ENCODE measurements around the gene REPS1.

The REPS1 gene, protein sequence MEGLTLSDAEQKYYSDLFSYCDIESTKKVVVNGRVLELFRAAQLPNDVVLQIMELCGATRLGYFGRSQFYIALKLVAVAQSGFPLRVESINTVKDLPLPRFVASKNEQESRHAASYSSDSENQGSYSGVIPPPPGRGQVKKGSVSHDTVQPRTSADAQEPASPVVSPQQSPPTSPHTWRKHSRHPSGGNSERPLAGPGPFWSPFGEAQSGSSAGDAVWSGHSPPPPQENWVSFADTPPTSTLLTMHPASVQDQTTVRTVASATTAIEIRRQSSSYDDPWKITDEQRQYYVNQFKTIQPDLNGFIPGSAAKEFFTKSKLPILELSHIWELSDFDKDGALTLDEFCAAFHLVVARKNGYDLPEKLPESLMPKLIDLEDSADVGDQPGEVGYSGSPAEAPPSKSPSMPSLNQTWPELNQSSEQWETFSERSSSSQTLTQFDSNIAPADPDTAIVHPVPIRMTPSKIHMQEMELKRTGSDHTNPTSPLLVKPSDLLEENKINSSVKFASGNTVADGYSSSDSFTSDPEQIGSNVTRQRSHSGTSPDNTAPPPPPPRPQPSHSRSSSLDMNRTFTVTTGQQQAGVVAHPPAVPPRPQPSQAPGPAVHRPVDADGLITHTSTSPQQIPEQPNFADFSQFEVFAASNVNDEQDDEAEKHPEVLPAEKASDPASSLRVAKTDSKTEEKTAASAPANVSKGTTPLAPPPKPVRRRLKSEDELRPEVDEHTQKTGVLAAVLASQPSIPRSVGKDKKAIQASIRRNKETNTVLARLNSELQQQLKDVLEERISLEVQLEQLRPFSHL

DNA sequence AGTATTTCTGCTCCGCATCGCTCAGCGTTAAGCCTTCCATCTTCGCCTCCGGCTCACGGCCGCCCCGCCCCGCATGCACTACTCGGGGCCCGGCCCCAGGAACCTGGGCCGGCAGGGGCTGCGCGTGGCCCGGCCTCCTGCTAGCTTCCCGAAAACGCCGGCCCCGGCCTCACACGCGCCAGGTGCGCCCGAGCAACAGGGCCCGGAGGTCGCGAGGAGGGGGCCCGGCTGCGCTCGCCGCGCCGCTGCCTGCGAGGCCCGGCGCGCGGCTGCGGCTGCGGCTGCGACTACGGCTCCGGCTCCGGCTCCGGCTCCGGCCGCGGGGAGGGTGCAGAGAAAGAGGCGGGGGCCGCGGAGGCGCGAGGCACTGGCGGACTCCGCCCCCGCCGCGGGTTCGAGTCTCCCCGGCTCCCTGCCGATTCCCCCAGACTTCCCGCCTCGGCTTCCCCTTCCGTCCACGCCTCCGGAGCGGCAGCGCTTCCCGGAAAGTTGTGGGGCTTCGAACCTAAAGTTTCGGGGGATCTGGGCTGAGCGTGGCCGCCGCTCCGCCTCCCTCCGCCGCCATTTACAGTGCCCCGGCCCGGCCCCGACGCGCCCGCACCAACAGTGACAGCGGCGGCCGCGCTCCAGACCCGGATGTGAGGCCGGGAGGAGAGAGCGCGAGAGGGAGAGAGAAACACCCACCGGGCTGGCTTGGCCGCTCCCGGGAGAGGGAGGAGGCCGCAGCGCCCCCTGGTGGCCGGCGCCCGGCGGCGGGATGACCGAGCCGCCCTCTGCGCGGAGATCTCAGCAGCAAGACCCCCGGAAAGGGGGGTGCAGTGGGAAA is at the start of gene REPS1:
TSS of gene REPS1 (minus strand) at position 611 of the 826 bp plus-strand sequence. CDS start at position 40, 571 bp downstream.
- TF ChIP-seq, protein P1, sequence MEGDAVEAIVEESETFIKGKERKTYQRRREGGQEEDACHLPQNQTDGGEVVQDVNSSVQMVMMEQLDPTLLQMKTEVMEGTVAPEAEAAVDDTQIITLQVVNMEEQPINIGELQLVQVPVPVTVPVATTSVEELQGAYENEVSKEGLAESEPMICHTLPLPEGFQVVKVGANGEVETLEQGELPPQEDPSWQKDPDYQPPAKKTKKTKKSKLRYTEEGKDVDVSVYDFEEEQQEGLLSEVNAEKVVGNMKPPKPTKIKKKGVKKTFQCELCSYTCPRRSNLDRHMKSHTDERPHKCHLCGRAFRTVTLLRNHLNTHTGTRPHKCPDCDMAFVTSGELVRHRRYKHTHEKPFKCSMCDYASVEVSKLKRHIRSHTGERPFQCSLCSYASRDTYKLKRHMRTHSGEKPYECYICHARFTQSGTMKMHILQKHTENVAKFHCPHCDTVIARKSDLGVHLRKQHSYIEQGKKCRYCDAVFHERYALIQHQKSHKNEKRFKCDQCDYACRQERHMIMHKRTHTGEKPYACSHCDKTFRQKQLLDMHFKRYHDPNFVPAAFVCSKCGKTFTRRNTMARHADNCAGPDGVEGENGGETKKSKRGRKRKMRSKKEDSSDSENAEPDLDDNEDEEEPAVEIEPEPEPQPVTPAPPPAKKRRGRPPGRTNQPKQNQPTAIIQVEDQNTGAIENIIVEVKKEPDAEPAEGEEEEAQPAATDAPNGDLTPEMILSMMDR (IDR thresholded peaks at IDR 0.05) = peak; percentile 92

DNA sequence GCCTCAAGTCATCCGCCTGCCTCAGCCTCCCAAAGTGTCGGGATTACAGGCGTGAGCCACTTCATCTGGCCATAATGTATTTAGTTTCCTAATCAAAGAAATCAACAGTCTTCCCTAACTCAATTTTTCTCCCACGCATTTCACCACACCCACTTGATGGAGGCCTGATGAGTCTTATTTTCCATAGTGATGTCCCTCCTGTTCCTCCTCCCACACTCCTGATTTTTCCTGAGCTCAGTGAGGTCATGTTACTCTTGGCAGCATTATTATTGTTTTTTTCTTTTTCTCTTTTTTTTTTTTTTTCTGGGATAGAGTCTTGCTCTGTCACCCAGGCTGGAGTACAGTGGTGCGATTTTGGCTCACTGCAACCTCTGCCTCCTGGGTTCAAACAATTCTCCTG is 49.4 kb upstream of the REPS1 start:
- TF ChIP-seq, protein P1 (IDR thresholded peaks at IDR 0.05) = no peak

DNA sequence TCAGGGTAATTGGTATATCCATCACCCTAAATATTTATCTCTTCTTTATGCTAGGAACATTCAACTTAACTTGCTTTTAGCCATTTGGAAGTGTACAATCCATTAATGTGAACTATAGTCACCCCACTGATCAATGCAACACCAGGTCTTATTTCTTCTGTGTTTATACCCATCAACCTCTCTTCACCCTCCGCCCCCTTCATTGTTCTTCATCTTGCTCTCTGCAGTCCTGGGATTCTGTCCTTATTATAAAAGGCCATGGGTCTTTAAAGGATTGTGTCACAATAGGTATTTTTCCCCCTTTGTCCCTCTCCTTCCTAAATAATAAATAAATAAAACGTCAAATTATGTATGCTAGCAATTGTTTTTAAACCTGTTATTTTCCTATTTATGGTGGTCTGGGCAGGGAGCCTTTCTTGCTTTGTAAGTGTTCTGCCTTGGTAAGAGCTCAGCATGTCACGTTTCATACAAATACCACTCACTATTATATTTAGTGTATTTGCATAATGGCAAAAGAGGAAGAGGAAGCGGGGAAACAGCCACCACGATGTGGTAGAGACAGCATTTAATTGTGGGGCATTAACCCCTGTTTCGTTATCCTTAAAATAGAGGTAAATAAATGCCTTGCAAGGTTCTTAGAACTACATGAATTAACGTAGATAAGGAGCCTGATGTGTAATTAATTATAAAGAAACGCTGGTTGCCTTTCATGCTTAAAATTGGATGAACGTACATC is 42.3 kb upstream of the REPS1 start:
- TF ChIP-seq, protein P1 (IDR thresholded peaks at IDR 0.05) = no peak

DNA sequence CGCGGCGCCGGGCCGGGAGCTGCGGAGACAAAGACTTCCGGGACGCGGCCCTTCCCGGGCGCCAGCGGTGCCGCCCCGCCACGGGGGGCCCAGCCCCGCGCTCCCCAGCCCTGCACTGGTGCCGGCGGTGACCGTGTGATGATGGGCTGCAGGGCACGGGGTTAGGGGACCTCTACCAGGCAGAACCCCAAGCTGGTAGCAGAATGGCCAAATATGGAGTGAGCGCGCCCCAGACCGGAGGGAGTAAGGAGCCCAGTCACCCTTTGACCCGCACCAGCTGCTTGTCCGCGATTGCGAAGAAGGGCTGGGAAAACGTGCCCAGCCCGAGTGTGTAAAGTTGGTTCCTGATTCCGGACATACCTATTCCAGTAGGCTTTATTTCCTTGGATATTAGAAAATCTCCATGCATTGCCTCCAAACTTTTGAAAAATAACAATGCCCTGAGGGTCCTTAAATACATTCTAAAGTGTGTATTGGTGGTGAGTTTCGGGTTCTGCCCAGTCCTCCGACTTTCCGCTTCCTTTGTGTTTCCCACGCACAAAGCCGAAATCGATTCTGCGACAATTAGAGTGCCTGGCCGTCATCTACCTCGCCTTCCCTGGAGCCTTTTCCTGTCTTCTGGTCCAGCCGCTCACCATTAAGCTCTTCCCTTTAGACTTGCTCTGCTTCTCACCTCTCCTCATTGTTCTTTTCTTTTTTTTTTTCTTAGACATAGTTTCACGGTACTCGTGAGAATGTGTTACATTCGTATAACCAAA is 41.6 kb upstream of the REPS1 start:
- TF ChIP-seq, protein P1 (IDR thresholded peaks at IDR 0.05) = no peak

DNA sequence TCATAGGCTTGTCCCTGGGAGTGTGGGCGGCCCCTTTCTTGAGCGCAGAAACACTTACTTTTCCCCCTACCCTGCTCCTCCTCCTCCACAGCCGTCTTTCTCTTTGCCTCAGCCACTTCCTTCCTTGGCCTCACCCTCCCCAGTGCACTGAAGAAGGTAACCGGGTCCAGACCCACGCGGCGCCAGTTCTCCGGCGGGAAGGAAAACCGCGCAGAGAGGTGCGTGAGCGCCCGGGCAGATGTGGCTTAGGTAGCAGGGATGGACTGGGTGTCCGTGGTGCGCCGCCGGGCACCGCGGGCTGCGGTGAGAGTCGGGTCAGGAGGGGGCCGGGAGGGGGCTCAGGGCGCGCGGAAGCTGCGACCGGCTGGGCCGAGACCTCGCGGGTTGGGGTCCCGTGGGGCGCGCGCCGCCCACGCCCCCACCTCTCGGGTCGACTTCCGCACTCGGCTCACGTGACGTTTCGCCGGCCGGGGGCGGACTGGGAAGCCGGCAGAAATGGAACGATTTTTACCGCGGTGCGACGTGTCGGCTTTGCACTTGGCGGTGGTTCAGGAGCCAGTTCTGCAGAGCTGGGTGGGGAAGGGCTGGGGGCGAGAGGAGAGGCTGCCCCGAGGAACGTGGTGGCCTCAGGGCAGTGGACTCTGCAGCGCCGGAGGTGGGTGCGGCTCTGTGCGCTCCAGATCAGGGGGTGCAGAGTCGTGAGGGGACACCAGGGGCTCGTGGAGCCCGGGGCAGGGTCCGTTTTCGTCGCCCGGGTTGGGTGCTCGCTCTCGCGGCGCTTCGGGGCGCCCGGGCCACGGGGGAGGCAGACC is 40.8 kb upstream of the REPS1 start, which contains the start of gene ABRACL:
TSS of gene ABRACL (plus strand) at position 88 of the 812 bp plus-strand sequence. CDS start 5,416 bp downstream, outside the sequence.
- TF ChIP-seq, protein P1 (IDR thresholded peaks at IDR 0.05) = no peak

DNA sequence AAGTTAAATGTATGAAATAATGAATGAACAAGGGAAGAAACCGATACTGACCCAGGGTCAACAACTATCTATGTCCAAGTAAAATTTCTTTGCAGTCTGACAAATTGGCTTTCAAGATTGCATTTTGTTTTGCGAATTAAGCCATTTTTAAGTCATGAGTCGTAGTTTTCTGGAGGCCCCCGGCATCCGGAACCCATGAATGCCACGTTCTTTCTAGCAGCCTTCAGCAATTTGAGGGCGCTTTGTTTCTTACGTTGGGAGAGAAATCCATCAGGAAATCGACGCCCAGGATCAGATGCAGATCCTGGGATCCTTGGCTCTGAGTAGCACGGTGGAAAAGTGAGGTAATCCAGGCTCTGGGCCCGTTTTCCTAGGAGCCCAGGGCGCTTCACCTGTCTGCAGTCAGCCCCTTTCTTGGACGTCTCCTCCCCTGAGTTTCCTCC is 40.2 kb upstream of the REPS1 start:
- TF ChIP-seq, protein P1 (IDR thresholded peaks at IDR 0.05) = no peak
